SK-MEL-5 (cell line): Measurements from ENCODE around the gene ZFHX2. TPM values are rescaled to one million over a fixed set of nuclear protein-coding genes. Genes with fewer than 3 reads are reported as not detected.

Experiments used
- DNase-seq: peaks from one replicate; pipeline ENCODE4 v3.0.0-alpha.2; 2016; ENCODE audit warnings: low read depth, low spot score
- in situ Hi-C: cut with HindIII; loops from 2 replicates; pipeline ENCODE4 v1.10.0; 2016; ENCODE audit warnings: low sequenced_read_pairs, high pct_unique_total_duplicates, low pct_unique_long_range_greater_than_20kb
- total RNA-seq: library from RNA; depleted of rRNA; stranded (reverse); fragments of >200 nt; shearing (Covaris generic); gene quantifications from 2 replicates; pipeline ENCODE4 v1.2.3, GENCODE V29; 2014

Gene ZFHX2
- total RNA-seq, 1 experiment from 2014 or later: not detected

DNA sequence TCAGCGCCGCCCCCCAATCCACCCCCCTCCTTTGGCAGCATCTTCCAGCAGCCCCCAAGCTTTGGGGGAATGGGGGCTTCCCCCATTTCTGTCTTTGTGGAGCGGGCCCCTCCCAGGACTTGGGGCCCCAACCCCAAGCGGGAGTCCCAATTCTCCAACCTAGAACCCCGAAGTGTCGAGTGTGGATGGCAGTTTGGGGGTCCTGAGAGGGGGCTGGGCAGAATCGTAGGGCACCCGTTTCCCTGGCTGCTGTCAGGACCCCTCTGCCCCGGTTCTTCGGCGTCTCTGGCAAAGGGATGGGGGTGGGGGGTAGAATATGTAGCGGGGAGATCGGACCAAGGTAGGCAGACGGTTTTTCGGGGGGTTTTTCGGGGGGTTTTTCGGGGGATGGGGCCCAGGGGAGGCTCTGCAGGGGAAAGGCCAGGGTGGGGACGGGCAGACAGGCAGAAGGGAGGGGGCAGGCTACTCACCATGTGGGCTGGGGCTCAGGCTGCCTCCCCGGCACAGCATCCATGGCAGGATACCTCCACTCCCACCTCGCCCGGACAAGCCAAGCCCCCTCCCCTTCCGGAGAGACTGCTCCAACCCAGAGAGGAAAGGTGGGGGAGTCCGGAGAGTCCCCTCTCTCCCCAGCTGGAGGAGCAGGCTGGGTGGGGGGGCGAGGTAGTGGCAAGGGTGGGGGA is 26.3 kb upstream of the ZFHX2 start:
- no peak for DNase-seq

DNA sequence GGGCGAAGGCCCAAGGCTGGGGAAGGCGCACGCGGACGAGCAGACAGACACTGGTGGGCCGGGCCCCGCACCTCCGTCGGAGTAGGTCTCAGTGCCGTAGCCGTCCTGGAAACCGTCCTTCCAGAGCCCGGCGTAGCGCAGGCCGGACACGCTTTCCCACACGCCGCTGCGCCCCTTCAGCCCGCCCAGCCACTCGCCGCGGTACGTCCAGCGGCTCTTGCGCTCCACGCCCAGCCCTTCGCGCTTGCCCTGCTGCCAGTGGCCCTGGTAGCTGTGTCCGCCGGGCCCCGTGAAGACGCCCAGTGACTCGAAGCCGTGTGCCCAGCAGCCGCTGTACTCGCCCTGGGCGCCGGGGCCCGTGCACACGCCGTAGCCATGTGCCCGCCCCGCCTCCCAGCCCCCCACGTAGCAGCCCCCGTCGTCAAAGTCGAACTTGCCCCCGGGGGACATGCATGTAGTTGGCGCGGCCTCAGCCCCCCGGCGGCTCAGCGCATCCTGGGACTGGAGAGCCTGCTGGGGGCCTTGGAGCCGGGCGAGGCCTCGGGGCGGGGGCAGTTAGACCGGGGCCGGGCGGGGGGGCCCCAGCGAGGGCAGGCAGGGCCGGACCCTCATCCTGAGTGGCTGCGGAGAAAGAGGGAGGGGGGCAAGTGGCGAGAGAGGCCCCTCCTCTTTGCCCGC is 25.6 kb upstream of the ZFHX2 start:
- in situ Hi-C loops: no loop called here

More for the DNA sequence above, 26.3 kb upstream of the ZFHX2 start:
- in situ Hi-C loops: no loop called here

DNA sequence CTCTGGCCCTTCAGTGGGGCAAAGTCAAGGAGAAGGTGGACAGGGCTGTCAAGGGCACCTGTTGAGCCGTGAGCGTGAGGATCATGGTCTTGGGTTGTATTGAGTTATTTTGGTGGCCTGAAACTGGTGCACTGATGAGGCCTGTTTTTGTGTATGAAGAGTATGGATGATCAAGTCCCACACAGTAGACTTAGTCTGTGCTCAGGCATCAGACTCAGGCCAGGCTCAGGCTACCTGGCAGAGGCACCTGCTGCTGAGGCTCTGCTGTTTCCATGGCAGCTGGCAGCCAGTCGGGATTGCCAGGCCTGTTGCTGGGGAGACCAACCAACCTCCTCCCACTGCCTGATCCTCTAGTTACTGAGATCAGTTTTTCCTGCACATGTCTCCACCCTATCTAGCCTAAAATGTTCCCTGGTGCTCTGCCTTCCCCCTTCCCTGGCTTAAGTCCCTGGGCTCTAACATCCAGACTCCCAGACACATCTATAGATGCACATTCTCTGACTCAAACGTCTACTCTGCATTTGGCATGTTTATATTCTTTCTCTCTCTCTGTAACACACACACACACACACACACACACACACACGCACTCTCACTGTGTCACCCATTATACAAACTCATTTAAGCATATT is 21.9 kb upstream of the ZFHX2 start:
- in situ Hi-C loops: no loop called here
- DNase-seq: no peak

More for the DNA sequence above, 25.6 kb upstream of the ZFHX2 start:
- DNase-seq: no peak

DNA sequence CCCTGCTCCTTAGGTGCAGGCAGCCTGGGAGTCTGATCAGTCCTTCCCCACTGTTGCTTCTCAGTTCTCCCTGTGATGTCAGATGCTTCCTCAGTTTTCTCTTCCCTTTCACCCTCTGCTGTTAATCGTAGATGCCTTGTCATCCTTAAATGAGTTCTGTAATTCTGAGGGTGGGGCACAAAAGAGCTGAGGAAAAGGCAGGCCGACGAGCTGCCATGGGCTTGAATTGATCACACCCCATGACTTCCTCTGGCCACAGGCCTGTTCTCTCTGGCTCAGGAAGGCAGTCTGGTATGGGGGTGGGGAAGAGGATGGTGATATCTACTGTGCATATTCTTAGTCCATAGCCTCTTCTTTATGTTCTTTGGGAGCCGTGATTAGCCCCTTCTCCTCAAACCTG is 21.3 kb upstream of the ZFHX2 start:
- no peak for DNase-seq
- in situ Hi-C loops: no loop called here

DNA sequence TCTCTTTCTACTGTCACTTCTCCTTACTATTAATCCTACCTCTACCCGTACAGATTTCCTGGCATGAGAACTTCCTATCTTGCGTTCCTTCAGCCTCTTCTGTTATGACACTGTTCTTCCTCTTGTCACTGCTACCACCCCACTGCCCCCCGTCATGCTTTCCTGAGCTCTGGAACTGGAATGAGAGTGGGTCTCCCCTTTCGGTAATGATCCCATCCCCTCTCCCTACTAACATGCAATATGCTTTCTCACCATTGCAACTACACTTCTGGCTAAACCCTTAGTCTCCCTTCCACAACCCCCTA is 20.9 kb upstream of the ZFHX2 start:
- in situ Hi-C loops: no loop called here
- no peak for DNase-seq

DNA sequence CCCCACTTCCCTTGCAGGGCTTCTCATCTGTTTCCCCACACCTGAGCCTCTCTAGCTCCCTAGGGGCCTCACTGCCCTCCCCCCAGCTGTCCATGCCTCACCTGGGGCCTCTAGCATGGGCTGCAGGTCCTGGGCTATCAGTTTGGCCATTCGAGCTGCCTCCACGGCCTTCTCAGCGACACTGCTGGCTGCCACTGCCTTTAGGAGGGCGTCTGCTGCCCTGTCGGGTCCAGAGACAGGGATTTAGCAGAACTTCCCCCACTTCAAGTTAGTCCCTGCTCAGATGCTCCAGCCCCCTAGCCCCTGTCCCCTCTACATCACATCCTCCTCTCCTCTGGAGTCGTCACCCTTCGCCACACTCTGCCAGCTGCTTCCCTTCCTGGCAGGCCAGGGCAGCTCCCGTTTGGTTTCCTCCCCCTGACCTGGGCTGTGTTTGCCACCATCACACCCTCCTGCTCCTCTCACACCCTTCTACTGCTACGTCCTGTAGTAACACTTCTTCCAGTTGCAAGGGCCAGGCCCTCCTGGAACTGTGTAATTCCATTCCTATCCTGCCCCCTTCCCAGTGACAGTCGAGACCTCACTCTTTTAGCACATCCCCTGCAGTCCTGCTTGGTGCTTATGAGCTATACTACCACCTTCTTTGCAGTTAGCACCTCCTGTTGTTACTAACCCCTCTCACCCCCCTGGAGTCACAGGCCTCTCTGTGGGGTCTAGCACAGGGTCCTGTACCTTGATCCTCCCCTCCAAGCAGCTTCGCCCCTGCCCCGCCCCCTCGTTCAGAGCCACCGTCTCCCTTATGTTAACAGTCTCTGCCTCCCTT is 20.3 kb upstream of the ZFHX2 start:
- no peak for DNase-seq
- in situ Hi-C loops: no loop called here

DNA sequence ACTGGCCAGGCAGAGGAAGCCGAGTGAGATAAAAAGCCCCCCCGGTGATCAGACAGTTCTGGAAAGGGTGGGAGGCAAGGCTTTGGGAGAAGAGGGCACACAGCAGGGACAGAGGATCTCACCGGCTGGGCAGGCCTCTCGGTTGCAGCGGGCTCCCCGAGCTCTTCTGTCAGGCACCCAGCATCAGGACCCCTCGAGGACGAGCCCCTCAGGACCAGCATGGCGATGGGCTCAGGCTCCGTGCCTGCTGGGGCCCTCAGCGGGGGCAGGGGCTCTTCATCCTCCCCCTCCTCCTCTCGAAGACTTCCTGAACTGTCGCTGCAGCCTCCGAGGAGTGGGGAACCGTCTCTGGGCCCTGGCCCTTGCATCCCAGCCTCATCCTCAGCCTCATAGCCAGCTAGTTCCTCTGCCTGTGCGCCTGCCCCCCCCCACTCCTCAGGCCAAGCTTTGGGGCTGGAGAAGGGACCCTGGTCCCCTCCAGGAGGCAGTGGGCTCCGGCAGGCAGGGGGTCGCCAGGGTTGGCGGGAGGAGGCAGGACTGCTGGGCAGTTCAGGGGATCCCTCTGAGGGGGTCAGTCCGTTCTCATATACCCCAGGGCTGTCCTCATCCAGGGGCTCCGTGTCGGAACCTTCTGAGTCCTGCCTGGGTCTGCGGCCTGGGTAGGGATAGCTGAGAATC is 19.4 kb upstream of the ZFHX2 start:
- in situ Hi-C loops: no loop called here
- DNase-seq: no peak

DNA sequence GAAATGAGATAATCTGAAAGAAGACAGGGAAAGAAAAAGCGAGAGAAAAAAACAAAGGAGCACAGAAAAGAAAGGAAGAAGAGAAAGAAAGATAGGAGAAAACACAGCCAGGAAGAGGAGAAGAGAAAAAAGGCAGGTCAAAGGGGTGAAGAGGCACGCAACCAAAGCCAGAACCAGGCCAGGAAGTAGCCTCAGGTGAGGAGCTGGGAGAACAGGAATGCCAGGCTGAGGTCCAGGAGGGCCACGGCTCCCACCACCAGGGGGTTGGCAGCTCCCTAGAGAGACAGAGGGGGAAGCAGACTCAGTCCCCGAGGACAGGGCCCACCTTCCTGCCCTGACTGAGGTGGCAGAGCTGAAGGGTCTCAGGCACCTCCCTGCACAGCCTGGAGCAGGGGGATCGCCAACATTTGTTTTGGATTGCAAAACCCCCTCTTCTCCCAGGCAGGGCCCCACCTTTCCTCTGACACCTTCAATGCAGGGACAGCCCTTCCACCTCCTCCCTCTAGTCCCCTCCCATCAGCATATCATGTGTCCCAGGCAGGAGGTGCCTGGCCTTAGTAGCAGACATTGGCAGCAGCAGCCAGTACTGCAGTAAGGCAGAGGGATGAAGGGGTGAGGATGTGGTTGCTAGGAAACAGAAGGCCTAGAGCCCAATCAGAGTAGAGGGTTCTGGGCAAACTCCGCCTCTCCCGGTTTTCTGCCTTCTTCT is 18.0 kb upstream of the ZFHX2 start:
- in situ Hi-C loops: no loop called here

DNA sequence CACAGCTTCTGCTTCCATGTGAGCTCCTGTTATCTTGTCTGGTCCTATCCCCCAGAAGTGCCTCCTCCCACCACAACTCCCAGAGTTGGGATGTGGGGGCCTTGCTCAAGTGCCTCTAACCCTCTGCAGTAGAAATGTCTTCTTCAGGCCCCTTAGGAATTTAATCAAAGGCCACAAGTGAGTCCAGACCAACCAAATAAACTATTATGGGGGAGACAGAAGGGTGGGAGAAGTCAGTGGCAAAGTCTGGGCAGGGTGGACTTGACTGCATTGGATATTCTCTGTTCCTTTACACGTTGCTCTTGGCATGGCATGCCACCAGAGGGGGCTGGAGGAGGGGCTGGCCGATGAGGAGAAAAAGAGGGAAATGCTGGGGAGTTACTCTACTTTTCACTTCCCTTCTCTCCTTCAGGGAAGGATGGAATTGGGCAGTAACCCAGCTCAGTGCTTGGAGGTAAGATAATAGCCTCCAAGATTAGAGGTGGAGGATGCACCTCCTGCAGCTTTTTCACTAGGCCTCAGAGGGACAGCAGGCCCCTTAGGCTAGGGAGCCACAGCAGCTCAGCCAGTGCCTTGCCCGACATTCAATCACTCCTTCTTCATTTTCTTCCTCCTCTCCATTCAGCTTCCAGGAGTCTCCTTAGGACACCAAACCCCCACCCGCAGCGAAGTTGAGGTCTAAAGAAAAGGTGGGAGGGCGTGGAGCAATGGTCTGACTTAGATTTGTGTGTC is 17.2 kb upstream of the ZFHX2 start:
- in situ Hi-C loops: no loop called here
- peak; percentile 49 for DNase-seq

More for the DNA sequence above, 18.0 kb upstream of the ZFHX2 start:
- DNase-seq: peak; percentile 41

DNA sequence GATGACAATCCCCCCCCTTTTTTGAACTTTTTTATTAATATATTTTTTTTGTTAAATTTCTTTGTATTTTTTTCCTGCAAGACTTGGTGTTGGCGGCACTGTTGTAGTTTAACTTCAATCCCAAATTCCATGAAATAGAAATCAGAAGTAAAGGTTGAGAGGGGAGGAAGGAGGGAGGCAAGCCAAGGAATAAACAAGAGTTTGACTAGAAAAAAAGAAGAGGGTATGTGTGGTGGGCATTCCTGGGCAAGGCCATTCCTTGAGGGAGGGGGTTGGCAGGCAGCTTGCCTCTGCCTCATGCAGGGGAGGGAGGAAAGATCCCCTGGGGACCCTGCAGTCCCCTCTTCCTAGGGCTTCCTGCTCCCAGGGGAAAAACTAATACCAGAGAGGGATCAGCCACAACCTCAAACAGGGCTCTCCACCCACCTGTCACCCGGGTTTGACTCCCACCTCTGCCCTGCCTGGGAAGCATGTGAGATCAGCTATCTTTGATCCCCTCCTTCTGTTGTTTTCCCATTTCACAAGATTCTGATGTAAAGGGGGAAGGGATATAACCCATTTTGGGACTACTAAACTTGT is 16.5 kb upstream of the ZFHX2 start:
- in situ Hi-C loops: no loop called here
- DNase-seq: no peak

DNA sequence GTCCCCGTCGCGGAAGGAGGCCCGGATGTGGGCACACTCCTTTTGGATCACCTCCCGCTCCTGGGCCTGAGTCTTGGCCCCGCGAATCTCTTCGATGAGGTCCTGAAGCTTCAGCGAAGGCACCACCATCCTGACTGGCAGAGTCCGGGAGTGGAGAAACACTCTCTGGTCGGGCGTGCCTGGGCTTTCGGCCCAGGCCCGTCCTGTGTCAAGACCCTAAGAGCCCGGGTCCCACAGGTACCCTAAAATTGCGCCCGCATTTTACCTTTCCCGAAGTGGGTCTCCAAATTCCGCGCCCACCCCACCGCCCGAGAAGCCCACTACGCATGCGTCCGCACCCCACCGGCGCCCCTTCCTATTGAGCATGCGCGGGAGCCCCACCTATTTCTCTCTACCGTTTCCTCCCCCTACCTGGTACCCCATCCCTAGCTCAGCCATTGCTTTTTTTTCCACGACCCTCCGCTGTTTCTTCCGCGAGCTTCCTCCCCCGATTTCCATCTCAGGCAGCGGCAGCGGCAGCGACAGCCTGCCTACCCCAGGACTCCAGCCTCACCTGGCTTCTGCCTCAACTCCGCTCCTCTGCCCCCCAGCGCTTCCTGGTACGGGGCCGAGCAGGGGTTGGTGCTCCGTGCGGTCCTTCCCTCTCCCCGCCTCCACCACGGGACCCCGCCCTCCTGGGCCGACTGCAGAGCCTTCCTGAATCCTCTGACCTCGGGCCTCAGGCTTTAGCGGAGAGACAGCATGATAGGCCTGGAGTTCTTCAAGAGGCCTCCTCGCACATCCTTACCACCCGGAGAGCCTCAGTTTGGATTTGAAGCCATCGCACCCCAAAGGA is 15.8 kb upstream of the ZFHX2 start, which contains the start of gene AP1G2:
AP1G2 (minus strand) TSS at position 606 of the 835 bp plus-strand sequence; CDS start at position 129, 477 bp downstream.
- DNase-seq: peak; percentile 81
- in situ Hi-C loops: no loop called here

DNA sequence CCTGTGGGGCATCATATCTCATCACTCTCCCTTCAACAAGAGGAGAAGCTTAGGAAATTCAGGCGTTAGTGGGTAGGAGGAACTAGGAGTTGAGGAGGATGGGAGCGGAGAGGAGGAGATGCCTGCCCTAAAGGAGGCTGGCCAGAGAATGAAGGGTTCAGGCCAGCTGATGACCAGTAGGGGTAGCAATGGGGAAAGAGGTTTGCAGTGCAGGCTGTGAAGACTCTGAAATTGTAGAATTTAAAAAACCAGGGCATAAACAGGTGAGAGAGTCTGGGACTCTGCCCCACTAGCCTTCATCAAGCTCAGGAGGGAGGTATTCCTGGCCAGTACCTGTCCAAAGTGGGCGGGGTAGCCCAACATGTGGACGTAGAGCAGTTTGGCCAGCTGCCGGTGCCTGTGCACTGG is 15.2 kb upstream of the ZFHX2 start:
- no peak for DNase-seq
- in situ Hi-C loops: no loop called here

DNA sequence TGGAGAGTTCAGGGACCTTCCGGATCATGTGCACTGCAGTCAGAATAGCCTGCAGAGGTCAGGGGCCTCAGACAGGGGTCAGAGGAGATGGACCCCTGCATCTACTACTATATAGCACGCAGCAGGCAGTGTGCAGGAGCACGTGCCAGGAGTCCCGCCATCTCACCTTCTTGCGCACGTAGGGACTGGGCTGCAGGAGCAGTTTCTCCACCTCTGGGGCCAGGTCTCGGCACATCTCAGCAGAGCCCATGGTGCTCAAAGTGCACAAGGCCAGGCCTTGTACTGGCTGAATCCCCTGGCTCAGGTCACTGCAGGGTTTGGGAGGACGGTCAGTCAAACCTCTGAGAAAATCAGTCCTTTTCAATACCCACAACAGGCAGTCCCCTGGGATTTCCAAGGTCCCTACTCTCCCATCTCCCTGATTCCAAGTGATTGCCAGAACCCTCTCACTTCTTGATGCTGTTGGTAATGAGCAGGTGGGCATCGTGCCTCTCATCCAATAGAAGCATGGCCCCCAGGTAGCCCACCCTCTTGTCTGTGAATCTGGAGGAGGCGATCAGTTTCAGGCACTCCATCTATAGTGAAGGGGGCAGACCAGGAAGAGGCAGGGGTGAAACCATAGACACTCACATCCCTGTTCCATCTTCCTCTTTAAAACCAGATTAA is 14.7 kb upstream of the ZFHX2 start:
- DNase-seq: no peak
- in situ Hi-C loops: no loop called here

DNA sequence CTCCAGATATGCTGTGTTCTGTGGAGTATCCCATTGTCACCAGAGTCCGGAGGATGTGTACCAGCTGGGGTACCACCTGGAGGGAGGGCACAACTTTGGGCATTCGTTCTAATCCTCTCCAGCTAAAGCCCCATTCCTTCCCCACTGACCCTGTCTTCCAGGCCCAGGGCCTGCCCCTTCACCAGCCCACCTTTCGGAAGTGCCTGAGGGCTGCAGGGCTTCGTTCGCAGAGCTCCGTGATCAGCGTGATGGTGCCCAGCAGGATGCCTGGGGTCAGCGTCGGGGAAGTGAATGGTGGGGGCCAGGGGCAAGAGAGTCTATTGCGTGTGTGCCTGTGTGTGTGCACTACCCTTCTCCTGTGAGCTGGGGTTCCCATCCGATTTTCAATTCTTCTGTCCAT is 14.1 kb upstream of the ZFHX2 start:
- in situ Hi-C loops: no loop called here
- no peak for DNase-seq

DNA sequence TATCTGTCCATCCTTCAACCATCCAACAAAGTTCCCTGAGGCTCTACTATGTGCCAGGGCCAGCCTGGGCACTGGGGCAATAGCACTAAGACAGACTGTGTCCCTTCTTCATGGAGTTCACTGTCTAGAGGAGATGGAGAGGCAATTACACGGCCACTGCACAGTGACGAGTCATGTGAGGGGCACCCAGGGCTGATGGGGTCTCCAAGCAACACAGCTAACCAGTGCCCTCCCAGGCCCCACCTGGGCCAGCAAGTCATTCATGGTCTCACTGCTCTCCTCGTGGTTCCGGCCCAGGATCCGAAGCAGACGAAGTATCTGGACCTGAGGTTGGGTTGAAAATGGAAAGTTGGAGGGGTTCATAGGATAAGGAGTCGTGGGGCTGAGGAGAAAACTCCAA is 13.3 kb upstream of the ZFHX2 start:
- no peak for DNase-seq
- in situ Hi-C loops: no loop called here
